Ramos (cell line): ENCODE data around the gene TOM1L2.

Source experiments
- in situ Hi-C: fragments of 300-500 bp; cut with MboI; formaldehyde crosslinking; loops from one replicate; pipeline ENCODE4 v1.14.3; 2022; ENCODE audit warnings: low sequenced_read_pairs; ENCODE audit not compliant: unreplicated experiment

TOM1L2 gene

DNA sequence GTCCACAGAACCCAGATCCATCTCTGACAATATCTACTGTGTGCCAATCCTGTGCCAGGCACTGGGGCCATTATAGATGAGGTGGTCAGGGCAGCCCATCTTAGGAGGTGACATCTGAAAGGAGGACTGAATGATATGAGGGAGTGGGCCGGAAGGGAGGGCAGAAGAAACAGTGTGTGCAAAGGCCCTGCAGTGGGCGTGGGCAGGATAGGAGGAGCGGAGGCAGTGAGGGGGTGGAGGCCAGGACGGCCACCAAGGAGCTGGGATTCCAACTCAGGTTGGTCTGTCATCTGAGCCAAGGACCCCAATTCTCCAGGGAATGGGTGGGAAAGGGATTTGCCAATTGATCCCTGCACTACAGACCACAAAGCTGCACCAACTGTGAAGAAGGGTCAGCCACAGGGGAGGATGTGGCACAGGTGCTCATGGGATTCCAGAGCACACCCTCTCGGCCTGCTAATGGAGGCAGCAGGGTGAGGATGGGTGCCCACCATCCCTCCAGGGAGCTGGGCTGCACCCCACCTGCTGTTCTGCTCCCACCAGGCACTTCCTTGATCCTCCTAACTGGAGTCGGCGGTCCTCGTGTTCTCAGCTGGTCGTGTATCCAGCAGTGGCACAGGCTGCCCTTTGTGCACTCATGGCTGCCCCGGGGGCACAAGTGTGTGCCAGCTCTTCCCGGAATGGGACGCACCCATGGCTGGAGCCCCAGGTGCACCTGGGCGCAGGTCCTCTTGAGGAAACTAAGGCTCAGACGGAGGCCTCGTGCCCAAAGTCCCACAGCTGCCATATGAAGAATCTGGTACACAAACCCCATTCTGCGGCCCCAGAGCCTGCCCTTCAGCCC is 145.0 kb downstream of the TOM1L2 start:
- in situ Hi-C loops, result no loop called here

DNA sequence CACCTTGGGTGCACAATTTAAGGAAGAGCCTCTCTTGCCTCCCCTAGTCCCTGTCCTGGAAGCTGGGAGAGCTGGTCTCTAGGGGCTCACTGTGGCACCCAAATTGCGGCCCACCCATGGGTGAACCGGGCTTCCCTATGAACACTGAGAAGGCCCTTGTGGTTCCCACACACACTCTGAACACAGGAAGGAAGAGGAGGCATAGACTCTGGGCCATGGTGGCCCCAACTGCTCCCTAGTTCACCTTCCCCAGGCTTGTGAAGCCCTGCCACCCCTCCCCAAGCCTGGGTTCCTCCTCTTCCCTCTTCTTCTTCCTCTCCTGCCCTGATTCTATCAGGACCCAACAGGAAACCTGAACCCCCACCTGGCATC is 145.9 kb downstream of the TOM1L2 start:
- in situ Hi-C loops, result no loop called here

DNA sequence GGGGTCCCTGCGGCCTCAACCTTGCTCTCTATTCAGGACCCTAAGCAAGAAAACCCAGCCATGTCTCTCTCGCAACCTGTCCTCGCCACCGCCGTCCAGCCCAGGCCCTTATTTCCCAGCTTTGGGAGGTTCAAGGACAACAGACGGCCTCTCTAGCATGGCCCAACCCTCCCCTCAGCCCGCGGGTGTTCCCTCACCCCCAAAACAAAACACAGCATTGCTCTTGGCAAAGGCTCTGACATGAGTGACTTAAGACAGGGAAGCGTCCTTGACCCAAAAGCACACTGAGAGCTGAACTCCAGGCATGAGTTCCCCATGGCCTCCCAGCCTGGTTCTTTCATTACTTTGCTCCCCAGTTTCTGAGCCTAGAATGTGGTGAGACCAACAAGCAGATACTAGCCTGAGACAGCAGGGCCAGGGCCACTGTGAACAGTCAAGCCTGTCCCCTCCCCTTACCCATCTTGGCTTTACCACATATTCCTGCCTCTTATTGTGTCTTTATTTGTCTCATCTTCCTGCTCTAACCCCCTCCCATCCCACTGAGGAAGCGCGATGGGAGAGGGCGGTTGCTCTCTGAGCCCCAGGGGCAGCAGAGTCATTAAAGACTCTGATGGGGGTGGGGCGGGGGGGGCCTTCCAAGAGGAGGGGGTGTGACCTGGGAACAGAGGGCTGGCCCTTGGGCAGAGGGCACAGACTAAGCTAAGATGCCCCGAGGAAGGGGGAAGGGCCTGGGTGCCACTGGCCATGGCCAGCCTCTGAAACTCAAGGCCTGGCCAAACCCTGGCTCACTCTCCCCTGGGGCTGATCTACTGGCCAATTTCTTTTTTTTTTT is 147.2 kb downstream of the TOM1L2 start:
- in situ Hi-C loops, result no loop called here

DNA sequence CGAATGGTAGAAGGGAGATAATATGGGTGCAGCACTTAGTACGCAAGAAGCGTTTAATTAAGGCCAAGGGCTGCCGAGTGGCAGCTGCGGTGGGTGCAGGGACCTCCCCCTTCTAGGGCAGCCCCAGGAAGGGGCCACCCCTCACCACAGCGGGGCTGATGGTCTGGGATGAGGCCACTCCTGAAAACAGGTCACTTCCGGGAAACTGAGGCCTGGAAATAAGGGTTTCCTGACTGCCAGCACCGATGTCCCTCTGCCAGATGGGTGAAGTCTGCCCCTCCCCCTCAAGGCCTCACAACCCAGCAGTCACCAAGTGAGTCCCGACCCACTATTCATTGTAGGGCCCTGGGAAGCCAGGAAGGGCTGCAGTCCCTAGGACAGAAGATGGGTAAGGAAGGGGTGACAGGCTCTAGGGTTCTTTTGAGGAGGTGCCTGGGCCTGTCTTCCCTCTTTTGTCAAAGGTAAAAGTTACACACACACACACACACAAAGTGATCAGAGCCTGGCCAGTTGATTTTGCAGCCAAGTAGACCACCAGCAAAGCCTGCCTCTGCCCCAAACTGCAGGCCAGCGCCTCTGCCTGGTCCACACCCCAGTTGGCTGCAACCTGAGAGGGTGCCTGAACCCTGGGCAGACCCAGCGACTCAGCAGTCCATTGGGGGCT is 147.9 kb downstream of the TOM1L2 start:
- in situ Hi-C loops, result no loop called here

GRCh38 chr17:17823433-17824118 is 148.6 kb downstream of the TOM1L2 start:
- in situ Hi-C loops, result no loop called here

GRCh38 chr17:17822616-17823015 is 149.6 kb downstream of the TOM1L2 start:
- in situ Hi-C loops, result no loop called here

- in situ Hi-C loops, result no loop called here
Observed at GRCh38 chr17:17822189-17822588, 150.0 kb downstream of the TOM1L2 start.

DNA sequence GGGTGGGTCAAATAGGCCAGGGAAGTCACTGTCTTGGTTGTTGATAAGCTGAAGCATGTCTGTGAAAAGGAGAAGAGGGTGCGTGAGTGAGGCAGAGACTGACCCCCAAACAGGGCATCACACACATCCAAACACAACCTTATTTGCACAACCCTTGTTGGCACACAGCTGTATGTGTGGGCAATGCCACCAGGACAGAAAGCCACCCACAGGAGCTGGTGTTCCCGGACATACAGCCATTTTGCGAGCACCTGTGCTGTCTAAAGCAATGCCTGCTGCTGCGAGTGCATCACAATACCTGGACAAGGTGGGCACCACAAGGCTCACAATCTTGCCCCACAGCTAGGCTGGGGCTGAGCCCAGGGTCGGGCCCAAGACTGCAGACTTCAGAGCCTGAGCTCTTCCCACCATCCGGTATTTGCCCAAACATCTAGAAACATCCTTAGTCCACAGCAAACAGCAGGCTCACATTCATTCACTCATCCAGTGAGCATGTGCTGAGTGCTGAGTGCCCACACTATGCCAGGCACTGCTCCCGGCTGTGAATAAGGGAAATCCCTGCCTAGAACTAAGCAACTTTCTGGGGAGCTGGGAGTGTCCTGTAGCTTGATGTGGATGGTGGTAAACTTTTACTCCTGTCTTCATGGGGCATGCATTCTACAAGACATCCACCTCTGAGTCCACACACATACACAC is 151.6 kb downstream of the TOM1L2 start:
- in situ Hi-C loops, result no loop called here

DNA sequence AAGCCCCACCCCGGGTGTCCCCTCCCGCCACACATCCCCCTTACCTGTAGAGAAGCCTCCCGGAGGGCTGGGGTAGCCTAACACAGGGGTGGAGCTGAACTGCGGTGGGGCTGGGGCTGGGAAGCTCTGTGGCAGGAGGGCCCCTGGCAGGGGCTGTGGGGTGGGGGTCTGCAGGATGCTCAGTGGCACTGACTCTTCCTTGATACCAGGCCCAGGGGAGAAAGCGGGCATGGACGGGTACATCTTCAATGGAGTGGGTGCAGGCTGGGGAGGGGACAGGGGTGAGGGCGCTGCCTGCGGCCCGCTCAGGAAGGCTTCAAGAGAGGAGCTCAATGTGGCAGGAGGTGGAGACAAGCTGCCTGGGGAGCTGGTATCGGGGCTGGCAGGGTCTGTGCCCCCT is 152.2 kb downstream of the TOM1L2 start:
- in situ Hi-C loops, result no loop called here

GRCh38 chr17:17819561-17819995 is 152.6 kb downstream of the TOM1L2 start:
- in situ Hi-C loops, result no loop called here

- in situ Hi-C loops, result no loop called here
Observed at GRCh38 chr17:17819111-17819510, 153.1 kb downstream of the TOM1L2 start.

DNA sequence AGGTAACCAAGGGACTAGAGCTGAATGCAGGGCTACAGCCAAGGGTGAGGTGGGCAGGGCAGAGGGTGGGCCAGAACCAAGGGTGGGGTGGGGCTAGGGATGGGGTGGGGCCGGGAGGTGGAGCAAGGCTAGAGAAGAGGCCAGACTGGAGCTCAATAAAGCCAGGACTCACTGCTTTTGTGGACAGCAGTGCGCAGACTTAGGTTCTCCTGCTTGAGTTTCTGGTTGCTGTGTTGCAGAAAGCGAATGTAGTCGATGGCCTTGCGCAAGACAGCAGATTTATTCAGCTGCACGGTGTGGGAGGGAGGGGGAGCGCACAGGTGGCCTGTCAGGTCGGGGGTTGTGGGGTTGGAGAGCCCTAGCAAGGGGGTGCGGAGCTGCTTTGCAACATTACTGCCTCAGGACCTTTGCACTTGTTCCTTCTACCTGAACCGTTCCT is 154.1 kb downstream of the TOM1L2 start:
- in situ Hi-C loops, result no loop called here

DNA sequence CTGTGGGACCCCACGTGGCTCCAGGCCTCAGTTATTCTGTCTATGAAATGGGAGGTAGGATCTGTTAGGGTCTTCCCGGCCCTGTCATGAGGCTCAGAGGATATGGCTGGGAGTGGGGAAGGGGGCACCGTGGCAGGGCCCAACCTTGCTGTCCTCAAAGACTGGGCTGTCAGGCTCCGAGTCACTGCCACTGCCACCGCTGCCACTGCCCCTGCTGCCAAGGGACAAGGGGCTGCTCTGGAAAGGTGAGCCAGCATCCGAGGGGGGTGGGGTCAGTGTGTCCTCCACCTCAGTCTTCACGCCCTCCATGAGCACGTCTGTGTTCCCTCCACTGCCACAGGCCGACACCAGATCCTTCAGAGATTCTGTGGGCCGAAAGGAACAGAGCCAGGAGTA is 154.7 kb downstream of the TOM1L2 start:
- in situ Hi-C loops, result no loop called here

DNA sequence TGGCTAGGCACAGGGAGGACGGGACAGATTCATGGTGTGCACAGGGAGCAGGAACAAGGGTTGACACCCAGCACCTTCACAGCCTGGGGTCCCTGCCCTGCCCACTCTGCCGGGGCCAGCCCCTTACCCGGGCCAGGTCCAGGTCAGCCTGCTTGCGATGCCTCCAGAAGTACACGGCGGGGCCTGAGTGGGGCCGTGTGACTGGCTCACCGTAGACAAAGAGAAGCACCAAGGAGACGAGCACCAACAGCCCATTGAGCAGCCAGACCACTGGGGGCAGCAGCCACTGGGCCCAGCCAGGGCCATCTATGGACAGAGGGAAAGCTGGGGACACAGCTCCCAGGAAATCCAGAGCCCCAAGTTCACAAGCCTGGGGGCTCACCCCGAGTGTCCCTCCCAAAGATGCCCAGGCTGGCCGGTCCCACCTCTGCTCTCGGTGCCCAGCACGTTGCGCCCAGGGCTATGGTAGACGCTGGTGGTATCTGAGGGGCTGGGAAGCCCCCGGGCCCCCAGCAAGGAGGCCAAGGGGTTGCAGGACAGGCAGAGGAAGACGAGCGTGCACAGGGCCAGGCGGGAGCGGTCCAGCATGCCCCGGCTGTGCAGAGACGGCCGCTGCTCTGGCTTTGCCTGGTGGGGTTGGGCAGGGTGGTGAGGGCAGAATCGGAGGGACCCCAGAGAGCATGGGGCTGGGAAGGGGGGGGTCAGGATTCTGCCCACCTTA is 155.2 kb downstream of the TOM1L2 start:
- in situ Hi-C loops, result no loop called here

DNA sequence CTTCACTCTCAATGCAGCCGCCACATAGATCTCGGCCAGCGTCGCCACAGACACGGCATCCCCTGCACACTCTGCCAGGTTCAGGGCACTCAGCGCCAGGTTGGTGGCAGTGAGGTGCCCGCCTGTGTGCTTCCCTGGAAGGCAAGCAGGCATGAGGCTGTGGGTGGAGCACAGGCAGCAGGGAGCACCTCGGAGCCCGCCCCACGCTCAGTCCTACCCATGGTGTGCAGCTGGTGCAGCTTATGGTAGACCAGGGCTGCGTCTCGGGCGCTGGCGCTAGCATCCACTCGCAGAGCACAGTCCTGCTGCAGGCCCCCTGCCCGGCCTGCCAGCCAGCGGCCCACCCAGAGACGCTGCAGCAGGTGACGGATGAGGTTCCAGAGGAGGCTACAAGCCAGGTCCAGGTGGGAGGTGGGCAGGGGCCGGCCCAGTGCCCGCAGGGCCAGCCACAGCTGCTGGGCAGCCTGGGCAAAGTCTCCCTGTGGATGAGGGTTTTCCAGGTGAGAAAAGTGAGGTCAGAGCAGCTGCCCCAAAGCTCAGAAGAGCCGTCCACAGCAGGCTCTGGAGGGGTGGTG is 155.9 kb downstream of the TOM1L2 start:
- in situ Hi-C loops, result no loop called here

DNA sequence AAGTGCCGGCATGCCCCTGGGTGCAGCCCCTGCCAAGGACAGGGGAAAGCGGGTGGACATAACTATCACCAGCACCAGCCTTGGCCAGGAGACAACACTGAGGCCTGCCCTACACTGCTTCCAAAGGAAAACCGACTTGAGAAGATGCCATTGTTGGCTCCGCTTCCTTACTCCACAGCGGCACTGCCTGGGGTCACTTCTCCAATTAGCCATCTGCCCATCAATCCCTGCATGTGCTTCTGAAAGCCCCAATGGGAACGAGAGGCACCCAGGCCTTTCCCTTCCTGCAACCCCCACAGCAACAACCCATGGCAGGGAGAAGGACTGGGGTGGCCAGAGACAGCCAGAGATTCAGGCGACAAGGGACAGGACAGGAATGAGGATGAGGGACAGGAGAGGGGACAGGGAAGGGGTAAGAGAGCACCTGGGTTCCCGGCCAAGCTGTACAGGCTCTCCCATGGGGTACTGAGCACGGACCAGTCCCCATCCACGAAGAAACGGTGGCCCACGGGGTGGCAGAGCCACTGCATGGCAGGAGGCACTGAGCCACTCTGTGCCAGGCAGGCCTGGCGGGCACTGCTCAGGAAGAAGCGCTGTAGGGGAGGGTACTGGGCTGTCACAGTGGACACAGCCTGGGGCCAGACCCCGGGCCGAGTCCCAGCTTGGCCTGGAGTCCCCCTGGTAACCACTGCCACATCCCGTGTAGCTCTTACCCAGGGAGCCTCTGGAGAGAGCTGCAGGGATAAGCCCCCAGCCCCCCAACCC is 156.6 kb downstream of the TOM1L2 start:
- in situ Hi-C loops, result no loop called here

- in situ Hi-C loops, result no loop called here
Observed at GRCh38 chr17:17815062-17815406, 157.2 kb downstream of the TOM1L2 start.
